ENCODE results near the gene MACC1.
"Not testable (repeated sequence)": the region's sequence is repeated elsewhere in the genome, so short reads cannot be mapped to it uniquely, and the experiment has no call there.

Gene MACC1

DNA sequence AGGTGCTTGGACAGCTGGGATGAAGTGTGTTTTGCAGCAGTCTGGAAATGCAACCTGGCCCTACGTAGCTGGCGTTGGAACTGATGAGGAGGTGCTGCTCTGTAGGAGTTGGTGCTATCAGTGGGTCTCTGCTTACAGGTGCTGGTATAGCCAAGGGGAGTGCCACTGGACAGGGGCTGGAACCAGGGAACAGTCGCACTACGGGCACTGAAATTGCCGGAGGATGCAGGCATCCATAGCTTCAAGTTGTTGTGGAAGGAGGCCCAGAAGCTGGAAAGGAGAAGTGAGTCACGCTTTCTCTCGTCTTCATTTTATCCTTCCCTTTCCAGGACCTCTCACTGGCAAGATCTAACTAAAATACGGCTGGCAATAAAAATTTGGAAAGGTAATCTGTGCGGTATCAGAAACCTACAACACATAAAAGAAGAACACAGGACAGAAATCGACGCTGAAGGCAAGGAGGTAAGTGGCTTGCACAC, 25.8 kb downstream of the MACC1 start:
- no peaks in the 10 kb centered on the region for H3K36me3 ChIP-seq (ENCODE audit: control insufficient read depth, insufficient read depth, low read length)
- no peak overlapping the region for H3K9ac ChIP-seq (ENCODE audit: low read length)
- H3K4me3 ChIP-seq (ENCODE audit: low read depth, low read length), result no peak overlapping the region
- peaks cover 12% of the 10 kb centered on the region for H3K4me1 ChIP-seq (ENCODE audit: control insufficient read depth, insufficient read depth, low read length)
- H3K9me3 ChIP-seq (ENCODE audit: control insufficient read depth, insufficient read depth, low read depth, low read length), result peaks cover 8% of the 10 kb centered on the region; the same call in 1 of the 2 replicates
- H3K27me3 ChIP-seq (ENCODE audit: control insufficient read depth, insufficient read depth, low read length), result no peaks in the 10 kb centered on the region
- no peak overlapping the region for H3K27ac ChIP-seq (ENCODE audit: low read depth, low read length)

DNA sequence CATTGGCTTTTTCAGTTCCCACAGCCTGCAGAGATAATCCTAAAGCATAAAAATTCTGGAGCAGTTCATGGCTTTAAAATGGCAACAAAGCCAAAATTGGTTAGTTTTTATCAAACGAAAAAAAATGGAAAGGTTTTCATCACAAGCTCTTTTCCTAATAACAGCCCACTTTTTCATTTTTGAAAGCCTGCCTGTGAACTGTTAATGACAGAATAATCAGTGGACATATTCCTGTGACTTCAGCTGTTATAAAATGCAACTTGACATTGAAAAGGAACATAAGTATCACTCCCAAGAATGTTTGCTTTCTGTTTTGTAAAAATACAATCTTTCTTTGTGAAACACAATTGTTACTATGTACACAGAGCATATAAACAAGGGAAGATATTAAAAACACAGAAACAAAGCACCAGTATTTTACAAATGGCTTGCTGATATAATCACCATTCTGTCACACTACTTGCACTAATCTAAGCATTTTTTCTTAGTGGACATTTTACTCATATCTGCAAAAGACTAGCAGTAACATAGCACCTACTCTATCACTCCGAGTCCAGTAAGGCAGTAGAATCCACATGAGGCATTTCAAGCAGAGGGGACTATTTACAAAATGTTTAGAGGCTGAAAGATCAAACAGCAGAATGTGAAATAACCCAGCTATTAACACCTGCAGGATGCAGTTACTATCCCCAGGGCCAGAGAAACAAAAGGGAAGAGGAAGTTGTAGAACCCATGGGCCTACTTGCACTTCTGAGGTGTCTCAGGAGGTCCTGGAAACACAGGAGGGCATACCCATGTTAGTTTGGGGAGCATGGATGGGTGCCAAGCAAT, 26.4 kb downstream of the MACC1 start:
- Histone ChIP-seq H3K36me3 (ENCODE audit: control insufficient read depth, insufficient read depth, low read length) (no peaks in the 10 kb centered on the region), H3K4me1 (ENCODE audit: control insufficient read depth, insufficient read depth, low read length) (peaks cover 12% of the 10 kb centered on the region), H3K9ac (ENCODE audit: low read length) (no peak overlapping the region), H3K27ac (ENCODE audit: low read depth, low read length) (no peak overlapping the region), H3K27me3 (ENCODE audit: control insufficient read depth, insufficient read depth, low read length) (no peaks in the 10 kb centered on the region), H3K4me3 (ENCODE audit: low read depth, low read length) (no peak overlapping the region), H3K9me3 (ENCODE audit: control insufficient read depth, insufficient read depth, low read depth, low read length) (peaks cover 8% of the 10 kb centered on the region; the same call in 1 of the 2 replicates)

DNA sequence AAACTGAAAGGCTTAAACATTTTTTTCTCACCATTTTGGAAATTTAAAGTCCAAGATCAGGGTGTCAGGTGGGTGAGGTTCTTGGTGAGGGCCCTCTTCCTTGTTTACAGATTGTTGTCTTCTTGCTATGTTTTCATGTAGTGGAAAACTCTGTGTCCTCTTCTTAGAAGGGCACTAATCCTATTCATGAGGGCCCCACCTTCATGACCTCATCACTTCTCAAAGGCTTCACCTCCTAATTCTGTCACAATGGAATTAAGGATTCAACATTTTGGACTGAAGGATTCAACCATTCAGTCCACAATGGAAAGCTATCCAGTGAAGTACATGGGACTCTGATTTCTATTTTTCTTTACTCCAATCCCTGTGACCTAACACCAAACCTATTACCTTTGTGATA, 27.3 kb downstream of the MACC1 start:
- Histone ChIP-seq H3K9ac (ENCODE audit: low read length) (no peak overlapping the region), H3K27ac (ENCODE audit: low read depth, low read length) (no peak overlapping the region), H3K4me1 (ENCODE audit: control insufficient read depth, insufficient read depth, low read length) (peaks cover 8% of the 10 kb centered on the region), H3K9me3 (ENCODE audit: control insufficient read depth, insufficient read depth, low read depth, low read length) (peaks cover 8% of the 10 kb centered on the region; the same call in 1 of the 2 replicates), H3K36me3 (ENCODE audit: control insufficient read depth, insufficient read depth, low read length) (no peaks in the 10 kb centered on the region), H3K27me3 (ENCODE audit: control insufficient read depth, insufficient read depth, low read length) (no peaks in the 10 kb centered on the region), H3K4me3 (ENCODE audit: low read depth, low read length) (no peak overlapping the region)

DNA sequence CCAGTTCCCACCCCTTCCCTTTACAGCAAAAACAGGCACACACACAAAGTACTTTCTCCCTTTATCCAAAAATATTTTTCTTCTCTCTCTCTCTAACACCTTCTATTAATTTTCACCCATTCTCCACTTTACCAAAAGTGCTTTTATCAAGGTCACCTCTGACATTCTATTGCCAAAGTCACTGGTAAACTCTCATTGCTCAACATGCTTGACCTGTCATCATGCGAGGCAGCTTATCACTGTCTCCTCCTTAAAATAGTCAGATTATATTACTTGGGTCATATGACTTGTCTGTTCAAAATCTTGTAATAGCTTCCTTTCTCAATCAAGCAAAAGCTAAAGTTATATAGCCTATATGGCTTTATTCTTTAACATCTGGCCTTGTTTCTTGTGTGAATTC, 28.6 kb downstream of the MACC1 start:
- H3K9ac ChIP-seq (ENCODE audit: low read length), result no peak overlapping the region
- no peaks in the 10 kb centered on the region for H3K36me3 ChIP-seq (ENCODE audit: control insufficient read depth, insufficient read depth, low read length)
- H3K27me3 ChIP-seq (ENCODE audit: control insufficient read depth, insufficient read depth, low read length), result no peaks in the 10 kb centered on the region
- peaks cover 8% of the 10 kb centered on the region for H3K4me1 ChIP-seq (ENCODE audit: control insufficient read depth, insufficient read depth, low read length)
- H3K9me3 ChIP-seq (ENCODE audit: control insufficient read depth, insufficient read depth, low read depth, low read length), result peaks cover 8% of the 10 kb centered on the region; the same call in 1 of the 2 replicates
- no peak overlapping the region for H3K4me3 ChIP-seq (ENCODE audit: low read depth, low read length)
- H3K27ac ChIP-seq (ENCODE audit: low read depth, low read length), result no peak overlapping the region

DNA sequence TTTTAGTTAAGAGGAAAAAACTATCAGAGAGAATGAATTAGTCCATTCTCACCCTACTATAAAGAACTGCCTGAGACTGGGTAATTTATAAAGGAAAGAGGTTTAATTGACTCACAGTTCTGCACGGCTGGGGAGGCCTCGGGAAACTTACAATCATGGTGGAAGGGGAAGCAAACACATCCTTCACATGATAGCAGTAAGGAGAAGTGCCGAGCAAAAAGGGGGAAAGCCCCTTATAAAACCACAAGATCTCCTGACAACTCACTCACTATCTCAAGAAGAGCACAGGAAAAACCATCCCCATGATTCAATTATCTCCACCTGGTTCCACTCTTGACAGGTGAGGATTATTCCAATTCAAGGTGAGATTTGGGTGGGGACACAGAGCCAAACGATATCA, 29.3 kb downstream of the MACC1 start:
- H3K4me3 ChIP-seq (ENCODE audit: low read depth, low read length); H3K4me1 ChIP-seq (ENCODE audit: control insufficient read depth, insufficient read depth, low read length); H3K27me3 ChIP-seq (ENCODE audit: control insufficient read depth, insufficient read depth, low read length); H3K9me3 ChIP-seq (ENCODE audit: control insufficient read depth, insufficient read depth, low read depth, low read length); H3K27ac ChIP-seq (ENCODE audit: low read depth, low read length); H3K36me3 ChIP-seq (ENCODE audit: control insufficient read depth, insufficient read depth, low read length); H3K9ac ChIP-seq (ENCODE audit: low read length): not testable (repeated sequence)

DNA sequence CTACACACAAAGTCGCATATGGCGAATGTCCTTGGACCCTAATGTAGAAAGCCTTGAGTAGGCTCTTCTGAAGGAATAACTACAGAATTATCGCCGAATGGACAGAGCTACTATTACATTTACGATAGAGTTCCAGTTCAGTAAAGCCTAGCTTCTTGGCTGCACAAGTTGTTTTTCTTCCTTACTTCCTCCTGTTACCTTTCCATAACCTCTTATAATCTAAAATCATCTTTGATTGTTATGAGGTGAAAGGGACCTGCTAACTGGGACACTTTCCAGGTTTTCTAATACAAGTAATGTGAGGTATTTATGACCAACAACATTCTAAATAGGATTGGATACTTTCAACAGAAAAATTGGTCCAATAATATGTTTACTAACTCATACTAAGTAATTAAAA, 31.2 kb downstream of the MACC1 start:
- no peak overlapping the region for H3K9ac ChIP-seq (ENCODE audit: low read length)
- H3K27ac ChIP-seq (ENCODE audit: low read depth, low read length), result no peak overlapping the region
- H3K4me3 ChIP-seq (ENCODE audit: low read depth, low read length), result no peak overlapping the region
- no peaks in the 10 kb centered on the region for H3K36me3 ChIP-seq (ENCODE audit: control insufficient read depth, insufficient read depth, low read length)
- peaks cover 3% of the 10 kb centered on the region; the same call in 1 of the 2 replicates for H3K4me1 ChIP-seq (ENCODE audit: control insufficient read depth, insufficient read depth, low read length)
- H3K27me3 ChIP-seq (ENCODE audit: control insufficient read depth, insufficient read depth, low read length), result no peaks in the 10 kb centered on the region
- peaks cover 8% of the 10 kb centered on the region; the same call in 1 of the 2 replicates for H3K9me3 ChIP-seq (ENCODE audit: control insufficient read depth, insufficient read depth, low read depth, low read length)

DNA sequence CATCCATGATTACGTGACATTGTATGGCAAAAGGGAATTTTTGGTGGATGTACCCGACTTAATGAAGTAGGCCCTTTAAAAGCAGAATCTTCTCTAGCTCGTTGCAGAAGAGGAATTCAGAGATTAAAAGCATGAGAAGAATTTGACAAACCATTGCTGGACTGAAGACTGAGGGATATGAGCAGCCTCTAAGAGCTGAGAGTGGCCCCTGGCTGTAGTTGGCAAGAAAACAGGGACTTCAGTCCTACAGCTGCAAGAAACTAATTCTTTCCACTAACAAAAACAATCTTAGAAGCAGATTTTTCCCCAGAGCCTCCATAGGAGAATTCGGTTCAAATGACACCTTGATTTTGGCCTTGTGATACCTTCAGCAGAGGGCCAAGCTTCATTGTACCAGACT, 34.1 kb downstream of the MACC1 start:
- Histone ChIP-seq H3K9me3 (ENCODE audit: control insufficient read depth, insufficient read depth, low read depth, low read length) (no peaks in the 10 kb centered on the region), H3K4me1 (ENCODE audit: control insufficient read depth, insufficient read depth, low read length) (no peaks in the 10 kb centered on the region), H3K9ac (ENCODE audit: low read length) (no peak overlapping the region), H3K36me3 (ENCODE audit: control insufficient read depth, insufficient read depth, low read length) (no peaks in the 10 kb centered on the region), H3K27me3 (ENCODE audit: control insufficient read depth, insufficient read depth, low read length) (no peaks in the 10 kb centered on the region), H3K27ac (ENCODE audit: low read depth, low read length) (no peak overlapping the region), H3K4me3 (ENCODE audit: low read depth, low read length) (no peak overlapping the region)

DNA sequence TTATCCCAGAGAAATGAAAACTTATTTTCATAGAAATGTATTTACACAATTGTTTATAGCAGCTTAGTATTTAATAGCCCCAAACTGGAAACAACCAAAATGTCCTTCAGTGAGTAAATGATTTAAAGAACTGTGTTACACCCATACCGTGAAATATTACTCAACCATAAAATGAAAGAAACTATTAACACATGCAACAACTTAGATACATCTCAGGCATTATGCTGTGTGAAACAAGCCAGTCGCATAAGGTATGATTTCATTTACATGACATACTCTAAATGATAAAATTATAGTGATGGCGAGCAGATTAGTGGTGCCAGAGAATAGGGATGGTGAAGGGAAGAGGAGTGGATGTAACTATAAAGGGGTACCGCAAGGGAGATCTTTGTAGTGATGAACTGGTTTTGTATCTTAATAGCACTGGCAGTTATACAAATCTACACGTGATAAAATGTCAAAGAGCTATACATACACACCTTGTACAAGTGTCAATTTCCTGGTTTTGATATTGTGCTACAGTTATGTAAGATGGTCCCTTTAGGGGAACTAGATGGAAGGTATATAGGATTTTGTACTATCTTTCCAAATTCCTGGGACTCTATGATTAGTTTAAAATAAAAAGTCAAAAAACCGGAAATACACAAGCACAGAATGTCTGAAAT, 40.5 kb downstream of the MACC1 start:
- H3K9ac ChIP-seq (ENCODE audit: low read length), result no peak overlapping the region
- H3K9me3 ChIP-seq (ENCODE audit: control insufficient read depth, insufficient read depth, low read depth, low read length), result no peaks in the 10 kb centered on the region
- H3K4me1 ChIP-seq (ENCODE audit: control insufficient read depth, insufficient read depth, low read length), result peaks cover 11% of the 10 kb centered on the region
- H3K4me3 ChIP-seq (ENCODE audit: low read depth, low read length), result no peak overlapping the region
- no peaks in the 10 kb centered on the region for H3K27me3 ChIP-seq (ENCODE audit: control insufficient read depth, insufficient read depth, low read length)
- H3K36me3 ChIP-seq (ENCODE audit: control insufficient read depth, insufficient read depth, low read length), result no peaks in the 10 kb centered on the region
- H3K27ac ChIP-seq (ENCODE audit: low read depth, low read length), result no peak overlapping the region

DNA sequence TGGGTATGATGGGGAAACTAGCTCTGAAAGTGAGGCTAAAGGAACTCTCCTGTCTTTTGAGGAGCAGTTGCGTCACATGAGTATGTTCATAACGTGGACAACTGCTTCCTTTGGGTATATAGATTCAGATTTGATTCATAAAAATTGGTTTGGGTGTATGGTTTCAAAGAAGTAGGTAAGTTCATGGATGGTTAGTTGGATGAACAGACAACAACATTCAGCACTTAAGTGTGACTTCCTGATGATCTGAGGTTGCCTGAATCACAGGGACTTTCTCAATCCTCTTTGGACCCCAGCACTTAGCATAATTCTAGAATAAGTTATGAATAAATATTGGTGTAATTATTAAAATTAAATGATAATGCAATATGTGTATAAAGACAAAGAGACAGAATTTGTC, 43.4 kb downstream of the MACC1 start:
- no peak overlapping the region for H3K27ac ChIP-seq (ENCODE audit: low read depth, low read length)
- H3K4me1 ChIP-seq (ENCODE audit: control insufficient read depth, insufficient read depth, low read length), result peaks cover 17% of the 10 kb centered on the region

DNA sequence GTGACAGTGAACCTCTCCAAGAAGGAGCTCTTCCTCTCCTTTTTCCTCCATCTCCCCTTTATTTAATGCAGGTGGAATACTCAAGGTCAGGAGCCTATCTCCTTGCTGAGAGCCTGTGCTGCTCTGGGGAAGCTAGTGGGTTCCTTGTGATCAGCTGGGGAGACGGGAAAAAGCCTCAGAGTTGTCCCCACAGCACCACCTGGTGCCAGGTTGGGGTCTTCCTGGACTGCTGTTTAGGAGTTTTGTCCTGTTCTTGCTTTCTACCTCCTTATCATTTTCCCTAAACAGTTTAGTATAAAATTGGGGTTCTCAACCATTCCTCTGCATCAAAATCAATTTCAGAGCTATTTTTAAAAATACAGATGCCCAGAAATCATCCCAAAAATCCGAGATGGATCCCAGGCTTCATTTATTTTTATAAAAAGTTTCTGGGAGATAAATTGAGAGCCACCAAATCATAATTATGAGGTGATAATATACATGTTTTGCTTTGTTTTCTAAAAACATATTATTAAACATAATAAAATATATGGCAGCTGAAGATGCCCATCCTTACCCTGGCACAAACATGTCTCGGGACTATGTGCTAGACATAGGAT, 44.3 kb downstream of the MACC1 start:
- Histone ChIP-seq H3K9ac (ENCODE audit: low read length) (no peak overlapping the region), H3K27me3 (ENCODE audit: control insufficient read depth, insufficient read depth, low read length) (no peaks in the 10 kb centered on the region), H3K9me3 (ENCODE audit: control insufficient read depth, insufficient read depth, low read depth, low read length) (no peaks in the 10 kb centered on the region), H3K4me1 (ENCODE audit: control insufficient read depth, insufficient read depth, low read length) (peaks cover 17% of the 10 kb centered on the region), H3K4me3 (ENCODE audit: low read depth, low read length) (no peak overlapping the region), H3K36me3 (ENCODE audit: control insufficient read depth, insufficient read depth, low read length) (no peaks in the 10 kb centered on the region), H3K27ac (ENCODE audit: low read depth, low read length) (no peak overlapping the region)

More for the DNA sequence above, 43.4 kb downstream of the MACC1 start:
- no peaks in the 10 kb centered on the region for H3K9me3 ChIP-seq (ENCODE audit: control insufficient read depth, insufficient read depth, low read depth, low read length)
- no peaks in the 10 kb centered on the region for H3K36me3 ChIP-seq (ENCODE audit: control insufficient read depth, insufficient read depth, low read length)
- H3K9ac ChIP-seq (ENCODE audit: low read length), result no peak overlapping the region
- no peak overlapping the region for H3K4me3 ChIP-seq (ENCODE audit: low read depth, low read length)
- no peaks in the 10 kb centered on the region for H3K27me3 ChIP-seq (ENCODE audit: control insufficient read depth, insufficient read depth, low read length)

DNA sequence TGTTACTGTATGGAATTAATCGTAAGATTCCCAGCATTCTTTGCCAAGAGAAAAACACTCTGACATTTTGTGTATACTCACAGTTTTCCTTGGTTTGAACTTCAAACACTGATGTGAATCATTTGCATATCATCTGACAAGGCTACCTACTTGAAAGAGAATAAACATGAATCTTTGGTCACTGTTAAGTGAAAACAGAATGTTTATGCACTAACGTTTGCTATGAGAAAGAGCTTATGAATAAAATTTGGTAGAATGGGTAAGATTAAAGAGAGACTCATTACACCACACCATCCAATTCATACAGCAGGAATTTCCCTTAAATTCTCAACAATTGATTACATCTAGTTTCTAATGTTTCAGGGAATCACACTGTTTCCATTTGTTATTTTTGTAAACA, 46.6 kb downstream of the MACC1 start:
- H3K27me3 ChIP-seq (ENCODE audit: control insufficient read depth, insufficient read depth, low read length), result no peaks in the 10 kb centered on the region
- no peak overlapping the region for H3K4me3 ChIP-seq (ENCODE audit: low read depth, low read length)
- H3K4me1 ChIP-seq (ENCODE audit: control insufficient read depth, insufficient read depth, low read length), result peaks cover 19% of the 10 kb centered on the region
- H3K9me3 ChIP-seq (ENCODE audit: control insufficient read depth, insufficient read depth, low read depth, low read length), result no peaks in the 10 kb centered on the region
- no peaks in the 10 kb centered on the region for H3K36me3 ChIP-seq (ENCODE audit: control insufficient read depth, insufficient read depth, low read length)
- no peak overlapping the region for H3K27ac ChIP-seq (ENCODE audit: low read depth, low read length)
- no peak overlapping the region for H3K9ac ChIP-seq (ENCODE audit: low read length)
